ENCODE data around the gene RPP25L.

RPP25L gene

DNA sequence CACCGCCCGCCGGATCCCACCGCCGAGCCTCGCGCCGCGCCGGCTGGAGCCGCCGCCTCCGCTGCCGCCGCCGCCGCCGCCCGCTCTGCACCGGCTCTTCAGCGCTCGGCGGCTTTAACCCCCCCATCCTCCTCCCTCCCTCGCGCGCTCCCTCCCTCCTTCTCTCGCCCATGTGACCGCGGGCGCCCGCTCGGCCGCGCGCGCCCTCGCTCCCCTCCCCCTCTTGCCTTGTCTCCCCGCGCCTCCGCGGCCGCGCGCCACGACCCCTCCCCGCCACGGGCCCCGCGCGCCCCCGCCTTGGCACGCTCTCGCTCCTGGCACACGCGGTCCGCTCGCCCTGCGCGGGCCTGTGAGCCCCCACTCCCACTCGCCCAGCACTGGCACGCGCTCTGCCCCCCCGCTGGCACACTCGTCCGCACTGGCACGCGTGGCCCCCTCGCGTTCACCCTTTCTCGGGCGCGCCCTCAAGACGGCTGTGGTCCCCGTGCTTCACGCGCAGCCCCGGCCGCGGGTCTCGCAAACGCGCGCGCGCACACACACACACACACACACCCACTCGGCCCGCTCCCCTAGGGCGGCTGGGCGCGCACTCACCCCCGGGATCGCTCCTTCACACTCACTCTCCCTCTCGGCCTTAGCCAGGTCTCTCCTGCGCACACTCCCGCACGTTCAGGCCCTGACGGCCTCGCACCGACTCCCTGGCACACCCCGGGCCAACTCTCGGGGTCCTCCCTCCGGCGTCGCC is 22.1 kb downstream of the RPP25L start, which contains the start of gene CNTFR:
CNTFR (minus strand) TSS at position 89 of the 745 bp plus-strand sequence. CDS start 20,743 bp downstream, outside the sequence.
- Histone ChIP-seq H3K9me3 (no peaks in the 10 kb centered on the region), H3K4me1 (peaks cover 0 to 63% (median 48%) of the 10 kb centered on the region in 4 donors), H3K36me3 (no peaks in the 10 kb centered on the region), H3K27me3 (peaks cover 0 to 73% of the 10 kb centered on the region in 2 donors), H3K27ac (peak within 1 kb of the TSS; percentile 16 to 33), H3K4me3 (peak within 1 kb of the TSS; percentile 49 to 54)
- intact Hi-C loops (cut with DNase I; ENCODE audit: low total_unique reads), result loop anchor here (5.0 kb wide), 3 partner anchors 43 to 258 kb away; no protein-coding TSS in a partner anchor
- DNase-seq, result peak; percentile 54 to 75
- TF ChIP-seq, protein P1, sequence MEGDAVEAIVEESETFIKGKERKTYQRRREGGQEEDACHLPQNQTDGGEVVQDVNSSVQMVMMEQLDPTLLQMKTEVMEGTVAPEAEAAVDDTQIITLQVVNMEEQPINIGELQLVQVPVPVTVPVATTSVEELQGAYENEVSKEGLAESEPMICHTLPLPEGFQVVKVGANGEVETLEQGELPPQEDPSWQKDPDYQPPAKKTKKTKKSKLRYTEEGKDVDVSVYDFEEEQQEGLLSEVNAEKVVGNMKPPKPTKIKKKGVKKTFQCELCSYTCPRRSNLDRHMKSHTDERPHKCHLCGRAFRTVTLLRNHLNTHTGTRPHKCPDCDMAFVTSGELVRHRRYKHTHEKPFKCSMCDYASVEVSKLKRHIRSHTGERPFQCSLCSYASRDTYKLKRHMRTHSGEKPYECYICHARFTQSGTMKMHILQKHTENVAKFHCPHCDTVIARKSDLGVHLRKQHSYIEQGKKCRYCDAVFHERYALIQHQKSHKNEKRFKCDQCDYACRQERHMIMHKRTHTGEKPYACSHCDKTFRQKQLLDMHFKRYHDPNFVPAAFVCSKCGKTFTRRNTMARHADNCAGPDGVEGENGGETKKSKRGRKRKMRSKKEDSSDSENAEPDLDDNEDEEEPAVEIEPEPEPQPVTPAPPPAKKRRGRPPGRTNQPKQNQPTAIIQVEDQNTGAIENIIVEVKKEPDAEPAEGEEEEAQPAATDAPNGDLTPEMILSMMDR (IDR thresholded peaks at IDR 0.05), result no peak

DNA sequence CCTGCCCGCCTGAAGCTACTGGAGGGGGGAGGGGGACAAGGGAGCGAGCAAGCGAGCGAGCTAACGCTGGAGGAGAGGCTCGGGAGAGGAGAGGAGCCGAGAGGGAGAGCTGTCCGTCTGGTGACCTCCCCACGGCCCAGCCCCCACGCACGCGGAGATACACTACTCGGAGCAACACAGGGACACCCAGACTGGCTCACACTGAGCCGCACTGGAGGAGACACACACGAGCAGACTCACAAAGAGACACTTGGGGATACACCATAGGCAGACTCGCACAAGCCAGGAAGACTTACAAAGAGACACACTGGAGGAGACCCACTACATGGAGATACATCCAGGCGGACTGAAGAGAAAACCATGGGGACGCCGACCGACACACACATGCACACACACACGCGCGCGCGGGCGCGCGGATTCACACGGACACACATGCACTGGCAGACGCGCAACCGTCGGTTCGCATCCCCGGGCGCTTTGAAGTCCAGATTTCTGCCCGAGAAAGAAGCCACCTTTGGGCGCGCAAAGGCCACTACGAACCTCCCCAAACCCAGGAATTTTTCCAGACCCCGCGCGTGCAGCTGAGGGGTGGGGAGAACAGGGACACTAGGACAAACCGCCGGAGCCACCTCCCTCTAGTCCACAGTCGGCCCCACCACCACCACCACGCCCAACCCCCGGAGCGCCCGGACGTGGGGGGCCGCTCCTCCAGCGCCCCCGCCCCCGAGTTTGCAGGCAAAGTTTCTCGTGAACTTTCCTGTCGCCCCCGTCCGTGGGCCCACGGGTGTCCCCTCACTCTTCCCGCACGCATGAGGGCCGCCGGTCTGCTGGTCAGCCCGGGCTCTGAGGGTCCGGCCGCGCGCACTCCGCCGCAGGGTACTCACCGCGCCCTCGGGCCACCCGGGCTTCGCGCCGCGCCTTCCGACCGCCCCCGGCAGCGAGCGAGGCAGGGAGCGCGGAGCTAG is 22.9 kb downstream of the RPP25L start:
- H3K4me1 ChIP-seq, result peaks cover 0 to 56% (median 44%) of the 10 kb centered on the region in 4 donors
- peak overlapping the region; percentile 49 to 54 for H3K4me3 ChIP-seq
- H3K36me3 ChIP-seq, result no peaks in the 10 kb centered on the region
- H3K27ac ChIP-seq, result no peak overlapping the region
- peaks cover 0 to 77% of the 10 kb centered on the region in 2 donors for H3K27me3 ChIP-seq
- intact Hi-C loops (cut with DNase I; ENCODE audit: low total_unique reads), result no loop called here
- TF ChIP-seq, protein P1 (IDR thresholded peaks at IDR 0.05), result no peak
- peak in 1 of 2 donors; percentile 39 for DNase-seq
- H3K9me3 ChIP-seq, result no peaks in the 10 kb centered on the region

DNA sequence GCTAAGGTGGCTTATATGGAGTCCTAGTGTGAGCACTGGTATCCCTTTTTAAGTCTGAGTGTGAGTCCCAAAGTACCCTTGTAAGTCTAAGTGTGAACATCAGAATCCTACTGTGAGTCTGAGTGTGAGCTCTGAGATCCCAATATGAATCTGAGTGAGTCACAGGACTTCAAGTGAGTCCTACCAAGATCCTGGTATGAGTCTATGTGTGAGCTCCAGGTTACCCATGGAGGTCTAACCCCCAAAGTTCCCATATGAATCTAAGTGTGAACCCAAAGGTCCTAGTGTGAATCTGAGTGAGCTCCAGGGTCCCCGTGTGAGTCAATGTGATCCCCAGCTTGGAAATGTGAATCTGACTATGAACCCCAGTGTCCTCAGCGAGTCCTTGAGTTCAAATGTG is 24.6 kb downstream of the RPP25L start:
- Histone ChIP-seq H3K4me1 (peaks cover 0 to 39% (median 31%) of the 10 kb centered on the region in 4 donors), H3K4me3 (no peak overlapping the region), H3K9me3 (no peaks in the 10 kb centered on the region), H3K36me3 (no peaks in the 10 kb centered on the region), H3K27ac (no peak overlapping the region), H3K27me3 (peaks cover 0 to 87% of the 10 kb centered on the region in 2 donors)
- intact Hi-C loops (cut with DNase I; ENCODE audit: low total_unique reads), result no loop called here
- DNase-seq, result no peak
- TF ChIP-seq, protein P1 (IDR thresholded peaks at IDR 0.05), result no peak

DNA sequence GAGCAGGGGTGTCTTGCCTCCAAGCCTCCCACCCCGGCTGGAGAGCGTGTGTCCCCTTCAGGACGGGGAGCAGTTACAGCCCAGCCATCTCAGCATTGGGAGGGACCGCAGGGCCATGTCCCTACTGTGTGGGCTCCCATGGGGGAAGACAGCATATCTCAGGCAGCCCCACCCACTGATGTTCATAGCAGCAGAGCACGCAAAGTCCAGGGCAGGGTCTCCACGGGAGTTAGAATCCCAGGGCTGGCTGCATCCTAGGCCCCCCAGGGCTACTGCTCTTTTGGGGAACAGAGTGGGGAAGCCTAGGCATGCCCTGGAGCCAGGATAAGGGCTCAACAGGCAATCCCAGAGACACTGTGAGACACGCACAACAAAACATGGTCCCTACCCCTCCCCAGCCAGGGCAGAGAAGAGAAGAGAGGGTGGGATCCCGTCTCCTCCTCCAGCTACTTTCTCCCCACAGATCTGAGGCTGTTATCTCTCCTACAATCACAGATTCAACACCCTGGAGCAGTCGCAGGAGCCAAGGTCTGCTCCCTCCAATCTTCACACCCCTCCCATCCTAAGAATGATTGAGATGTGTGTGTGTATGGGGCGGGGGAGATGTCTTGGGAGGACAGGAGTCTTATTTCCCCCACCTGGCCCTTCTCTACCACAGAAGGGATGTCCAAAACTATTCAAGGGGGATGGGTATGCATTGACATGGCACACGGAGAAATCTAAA is 25.8 kb downstream of the RPP25L start:
- no peaks in the 10 kb centered on the region for H3K36me3 ChIP-seq
- no peak overlapping the region for H3K27ac ChIP-seq
- intact Hi-C loops (cut with DNase I; ENCODE audit: low total_unique reads), result no loop called here
- TF ChIP-seq, protein P1 (IDR thresholded peaks at IDR 0.05), result no peak
- H3K4me1 ChIP-seq, result peaks cover 0 to 27% (median 24%) of the 10 kb centered on the region in 4 donors
- no peak for DNase-seq
- H3K27me3 ChIP-seq, result peaks cover 0 to 95% of the 10 kb centered on the region in 2 donors
- no peak overlapping the region for H3K4me3 ChIP-seq
- H3K9me3 ChIP-seq, result no peaks in the 10 kb centered on the region

DNA sequence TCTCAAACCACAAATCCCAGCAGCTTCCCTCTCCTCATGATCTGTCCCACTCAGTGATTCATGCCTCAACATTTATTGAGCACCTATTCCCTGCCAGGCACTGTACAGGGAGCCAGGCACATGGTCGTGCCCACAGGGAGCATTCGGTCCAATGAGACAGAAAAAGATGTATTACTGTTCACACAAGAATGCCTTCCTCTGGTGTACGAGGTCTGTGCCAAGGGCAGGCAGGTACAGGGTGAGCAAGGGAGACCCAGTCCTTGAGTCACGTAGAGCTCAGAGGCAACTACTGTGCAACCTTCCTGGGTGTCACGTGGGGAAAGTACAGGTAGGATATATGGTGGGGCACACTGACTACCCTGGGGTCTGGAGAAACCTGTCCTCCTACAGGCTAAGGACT is 26.9 kb downstream of the RPP25L start:
- Histone ChIP-seq H3K27me3 (peaks cover 0 to 100% of the 10 kb centered on the region in 2 donors), H3K4me1 (peaks cover 0 to 16% (median 14%) of the 10 kb centered on the region in 4 donors), H3K27ac (no peak overlapping the region), H3K9me3 (no peaks in the 10 kb centered on the region), H3K36me3 (no peaks in the 10 kb centered on the region), H3K4me3 (no peak overlapping the region)
- intact Hi-C loops (cut with DNase I; ENCODE audit: low total_unique reads), result no loop called here
- TF ChIP-seq, protein P1 (IDR thresholded peaks at IDR 0.05), result no peak
- DNase-seq, result no peak
